ENCODE results near the gene HDLBP.

DNA sequence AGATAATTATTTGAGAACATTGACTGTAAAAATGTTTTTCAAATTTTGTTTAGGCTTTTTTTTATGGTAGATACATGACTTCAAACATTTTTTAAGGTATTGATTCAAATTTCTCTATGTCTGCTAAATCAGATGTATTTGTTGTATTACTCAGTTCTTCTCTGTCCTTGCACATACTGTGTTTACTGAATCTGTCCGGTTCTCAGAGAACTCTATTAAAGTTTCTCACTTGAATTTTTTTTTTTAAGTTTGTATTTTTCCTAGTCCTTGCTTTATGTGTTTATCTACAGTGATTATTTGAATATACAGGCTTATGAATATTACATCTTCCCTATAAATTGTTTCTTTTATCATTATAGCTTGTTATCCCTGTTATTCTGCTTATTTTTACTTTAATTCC lies 5.6 kb upstream of the HDLBP start:
- TF ChIP-seq POLR2AphosphoS5 (IDR thresholded peaks at IDR 0.05; ENCODE audit: low read depth, low read length) (no peak), POLR2A (IDR thresholded peaks at IDR 0.05; ENCODE audit: low read depth, low read length) (no peak)

Measured in GM12892 (cell line).